GM12878 (cell line): ENCODE measurements around the gene CBLN3. TPM values are rescaled to one million over a fixed set of nuclear protein-coding genes. Genes with fewer than 3 reads are reported as not detected.

ENCODE experiments used
- ATAC-seq: fragments of 200-7000 bp; cut with Tn5 transposase; 3 replicates; pipeline ENCODE4 v1.9.1; 2020; ENCODE audit warnings: mild to moderate bottlenecking, moderate library complexity
- BruUV-seq: library from RNA; stranded (reverse); fragments of 400-500 nt; replicated peaks from 2 replicates; lab custom pipeline; 2021; lab: Mats Ljungman, UMichigan
- CTCF ChIA-PET: fragments of 300-600 bp; sonication (Branson Sonifier 250); formaldehyde crosslinking; extraction: SDS; loops from one replicate; lab custom pipeline; 2021; ENCODE audit warnings: inconsistent platforms; lab: Yijun Ruan, JAX
- POLR2A ChIA-PET: fragments of 350-600 bp; formaldehyde crosslinking; extraction: SDS; loops from one replicate; lab custom pipeline; 2021; ENCODE audit warnings: inconsistent platforms; lab: Charles Lee
- RAD21 ChIA-PET: fragments of 300-600 bp; sonication (Branson Sonifier 250); formaldehyde crosslinking; loops from one replicate; lab custom pipeline; 2023; ENCODE audit warnings: antibody characterized with exemption; ENCODE audit not compliant: unreplicated experiment; lab: Charles Lee
- SMC1A ChIA-PET: fragments of 300-600 bp; sonication (Branson Sonifier 250); formaldehyde crosslinking; loops from one replicate; lab custom pipeline; 2023; ENCODE audit not compliant: unreplicated experiment, uncharacterized antibody; lab: Charles Lee
- DNase-seq: peaks from one replicate; pipeline ENCODE4 v3.0.0-alpha.2; 2011; ENCODE audit warnings: low read depth, low spot score
- FAIRE-seq: peaks from 3 replicates; lab custom pipeline; 2011; peaks lifted over from hg19 to GRCh38; lab: Jason Lieb, UNC
- H2AFZ ChIP-seq: 2 replicates; pipeline ENCODE4 v1.6.0; 2011; ENCODE audit warnings: low read depth, low read length, control low read depth; ENCODE audit not compliant: control insufficient read depth
- H3K27ac ChIP-seq: 2 replicates; pipeline ENCODE4 v1.5.1; 2011; ENCODE audit warnings: control low read depth; ENCODE audit not compliant: control insufficient read depth, insufficient read depth
- H3K27me3 ChIP-seq, 2 experiments: replicated peaks in 1 of 2; 2 replicates each; pipeline versions ENCODE4 v1.6.0 to v1.6.1; 2011; ENCODE audit warnings: low read length in 1 of 2; ENCODE audit not compliant: control insufficient read depth in 2 of 2, insufficient read depth in 2 of 2
- H3K36me3 ChIP-seq, 2 experiments: 2 replicates each; pipeline ENCODE4 v1.5.1; 2011; ENCODE audit warnings: low read length in 1 of 2; ENCODE audit not compliant: control insufficient read depth in 2 of 2, insufficient read depth in 2 of 2
- H3K4me1 ChIP-seq: 2 replicates; pipeline ENCODE4 v1.6.1; 2011; ENCODE audit warnings: mild to moderate bottlenecking, low read length, moderate library complexity, mixed read lengths; ENCODE audit not compliant: control insufficient read depth, insufficient read depth
- H3K4me2 ChIP-seq: 2 replicates; pipeline ENCODE4 v1.6.0; 2011; ENCODE audit warnings: control low read depth; ENCODE audit not compliant: control insufficient read depth, insufficient read depth
- H3K4me3 ChIP-seq: fragments of 200-600 bp; sonication (generic); 2 replicates; pipeline ENCODE4 v1.5.1; 2016
- H3K79me2 ChIP-seq: 2 replicates; pipeline ENCODE4 v1.6.0; 2011; ENCODE audit warnings: low read length; ENCODE audit not compliant: control insufficient read depth, insufficient read depth
- H3K9ac ChIP-seq: 2 replicates; pipeline ENCODE4 v1.8.0; 2011; ENCODE audit warnings: low read length, control low read depth, mixed read lengths; ENCODE audit not compliant: control insufficient read depth, insufficient read depth
- H3K9me3 ChIP-seq: replicated peaks from 3 replicates; pipeline ENCODE4 v1.5.1; 2011; ENCODE audit warnings: mild to moderate bottlenecking, low read length; ENCODE audit not compliant: control insufficient read depth, insufficient read depth
- H4K20me1 ChIP-seq: 2 replicates; pipeline ENCODE4 v1.6.0; 2011; ENCODE audit not compliant: control insufficient read depth, insufficient read depth
- IRF5 ChIP-seq: fragments of 450-650 bp; IDR thresholded peaks from 2 replicates; pipeline ENCODE4 v1.6.1; 2017; ENCODE audit warnings: borderline replicate concordance
- LARP7 ChIP-seq: fragments of 450-650 bp; IDR thresholded peaks from 2 replicates; pipeline ENCODE4 v1.6.1; 2017; ENCODE audit warnings: mild to moderate bottlenecking
- MEF2B ChIP-seq: fragments of 450-650 bp; IDR thresholded peaks from 2 replicates; pipeline ENCODE4 v1.6.1; 2018; ENCODE audit warnings: mild to moderate bottlenecking, moderate library complexity; ENCODE audit not compliant: partially characterized antibody, poor library complexity, severe bottlenecking
- RAD21 ChIP-seq: IDR thresholded peaks from 2 replicates; pipeline ENCODE4 v1.6.1; 2011; ENCODE audit warnings: mild to moderate bottlenecking, low read depth, low read length, moderate library complexity; ENCODE audit not compliant: insufficient read depth
- RELA ChIP-seq: fragments of 450-650 bp; IDR thresholded peaks from 2 replicates; pipeline ENCODE4 v1.8.0; 2014; ENCODE audit warnings: borderline replicate concordance; ENCODE audit not compliant: partially characterized antibody
- TBL1XR1 ChIP-seq: IDR thresholded peaks from 2 replicates; pipeline ENCODE4 v1.6.1; 2012; ENCODE audit warnings: low read depth, low read length, improper control_type of control experiment
- USF1 ChIP-seq: IDR thresholded peaks from 2 replicates; pipeline ENCODE4 v1.6.1; 2011; ENCODE audit warnings: borderline replicate concordance, low read depth, mild to moderate bottlenecking, moderate library complexity, mixed read lengths, low read length; ENCODE audit not compliant: insufficient read depth; ENCODE audit errors: extremely low read length
- WGBS: methylation state at CpG from one replicate; pipeline ENCODE4 v1.1.6; 2016; ENCODE audit warnings: low lambda C conversion rate; ENCODE audit not compliant: insufficient replicate concordance, insufficient coverage; ENCODE audit errors: missing lambda C conversion rate; 5-methylcytosine and 5-hydroxymethylcytosine counted together
- in situ Hi-C: fragments of 300-500 bp; cut with MboI; formaldehyde crosslinking; loops from 9 replicates; pipeline ENCODE4 v1.14.3; 2018; ENCODE audit warnings: mixed read lengths
- intact Hi-C: fragments of 100-400 bp; cut with micrococcal nuclease; formaldehyde crosslinking; loops from one replicate; pipeline ENCODE4 v1.14.2; 2022; ENCODE audit not compliant: unreplicated experiment
- polyA plus RNA-seq, 11 experiments: library from polyadenylated mRNA; depleted of rRNA in 4 of 11; unstranded in 6 of 11; stranded (reverse) in 5 of 11; fragments of >200 nt; fragmentation: Nextera tagmentation in 4 of 11; fragmentation: Illumina TruSeq in 1 of 11; extraction: Ambion mirVana in 4 of 11; extraction: Trizol in 1 of 11; gene quantifications; 1 replicate in 1 of 11; 2 replicates in 10 of 11; pipeline versions ENCODE4 v1.2.1 to v1.2.3, GENCODE V29; 2011 to 2016; ENCODE audit warnings: inconsistent platforms in 2 of 11, missing spikeins in 2 of 11, low read depth in 1 of 11
- total RNA-seq, 4 experiments: library from RNA; depleted of rRNA in 3 of 4; stranded (reverse); fragments of >200 nt in 3 of 4; fragmentation: Illumina TruSeq in 1 of 4; extraction: Trizol in 1 of 4; gene quantifications; 2 replicates each; pipeline versions ENCODE4 v1.2.1 to v1.2.3, GENCODE V29; 2013 to 2021

The CBLN3 gene
- total and polyA plus RNA-seq, 10 of the 15 experiments (the other 5 are each of a cell fraction or from before 2014, with no cell fraction given): 0.16 to 4.9 (median 1.3) TPM

DNA sequence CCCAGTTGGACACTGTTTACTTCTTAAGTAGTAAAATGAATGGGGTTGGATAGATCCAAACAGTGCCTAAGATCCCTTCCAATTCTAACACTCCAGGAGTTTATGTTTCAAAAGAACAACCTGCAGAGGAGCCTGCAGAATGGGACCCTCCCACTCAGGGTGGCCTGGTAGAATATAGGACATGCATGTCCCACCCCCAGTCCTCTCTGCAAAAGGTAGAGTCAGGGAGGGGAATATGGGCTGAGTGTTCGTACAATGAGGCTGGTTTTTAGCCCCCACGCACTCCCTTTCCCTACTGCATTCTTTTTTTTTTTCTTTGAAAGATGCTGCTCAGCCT is 42.5 kb downstream of the CBLN3 start:
- Histone ChIP-seq H3K4me3 (no peak overlapping the region), H3K36me3 (no peaks in the 10 kb centered on the region), H3K4me1 (no peaks in the 10 kb centered on the region), H3K9ac (no peak overlapping the region), H3K9me3 (no peaks in the 10 kb centered on the region), H3K27me3 (no peaks in the 10 kb centered on the region; a peak in 2 of 4 replicates)
- RAD21 ChIA-PET: no interaction called here
- ATAC-seq: no peak
- no peak for DNase-seq
- 22% methylated on average over 2 of the region's 2 CpGs for WGBS
- in situ Hi-C loops: no loop called here
- FAIRE-seq: no peak
- CTCF ChIA-PET: interaction anchor here (1.5 kb wide), 1 partner anchor 25 kb away, joined by 6 read pairs; no protein-coding TSS in a partner anchor
- TF ChIP-seq TBL1XR1 (no peak), RELA (no peak), MEF2B (no peak), LARP7 (no peak), RAD21 (no peak), USF1 (no peak), IRF5 (no peak)
- TF ChIP-seq, all 136 proteins: peak for 0
- Histone ChIP-seq H3K27ac (no peak overlapping the region), H4K20me1 (no peaks in the 10 kb centered on the region), H2AFZ (no peak overlapping the region), H3K79me2 (no peaks in the 10 kb centered on the region), H3K4me2 (no peak overlapping the region)
- BruUV-seq: no TSS peak
- ChIA-PET SMC1A (no interaction called here), POLR2A (no interaction called here)
- intact Hi-C loops: no loop called here
